SK-N-SH treated with all-trans-retinoic acid at 6 μM for 48 hours (cell line): Measurements from ENCODE around the gene FAM98C.

ENCODE experiments used
- ATAC-seq: fragments of 200-7000 bp; cut with Tn5 transposase; 3 replicates; pipeline ENCODE4 v1.9.1; 2020; ENCODE audit warnings: mild to moderate bottlenecking, moderate library complexity
- BACH2 ChIP-seq: fragments of 250-450 bp; sonication (Bioruptor Pico); IDR thresholded peaks from 2 replicates; pipeline ENCODE4 v1.9.0; 2021; ENCODE audit warnings: mild to moderate bottlenecking, borderline replicate concordance
- CSDC2 ChIP-seq: fragments of 250-450 bp; sonication (Bioruptor Pico); IDR thresholded peaks from 2 replicates; pipeline ENCODE4 v1.5.0; 2020; ENCODE audit warnings: mild to moderate bottlenecking, moderate library complexity
- ESRRG ChIP-seq: fragments of 250-450 bp; sonication (Bioruptor Pico); IDR thresholded peaks from 2 replicates; pipeline ENCODE4 v1.6.1; 2021; ENCODE audit warnings: mild to moderate bottlenecking
- GLIS3 ChIP-seq: fragments of 250-450 bp; sonication (Bioruptor Pico); IDR thresholded peaks from 2 replicates; pipeline ENCODE4 v1.5.0; 2020; ENCODE audit warnings: mild to moderate bottlenecking, moderate library complexity
- ISL1 ChIP-seq: fragments of 250-450 bp; sonication (Bioruptor Pico); IDR thresholded peaks from 2 replicates; pipeline ENCODE4 v2.1.2; 2022; ENCODE audit warnings: mild to moderate bottlenecking, moderate library complexity
- OSR1 ChIP-seq: fragments of 250-450 bp; sonication (Bioruptor Pico); IDR thresholded peaks from 2 replicates; pipeline ENCODE4 v1.8.0; 2022; ENCODE audit warnings: moderate library complexity, mild to moderate bottlenecking, inconsistent platforms
- POU6F1 ChIP-seq: fragments of 250-450 bp; sonication (Bioruptor Pico); IDR thresholded peaks from 2 replicates; pipeline ENCODE4 v1.8.0; 2021; ENCODE audit warnings: low read depth, mild to moderate bottlenecking, moderate library complexity, borderline replicate concordance
- PPARA ChIP-seq: fragments of 250-450 bp; sonication (Bioruptor Pico); IDR thresholded peaks from 2 replicates; pipeline ENCODE4 v1.5.0; 2020; ENCODE audit warnings: mild to moderate bottlenecking, borderline replicate concordance
- RARB ChIP-seq: fragments of 250-450 bp; sonication (Bioruptor Pico); IDR thresholded peaks from 2 replicates; pipeline ENCODE4 v1.8.0; 2021; ENCODE audit warnings: mild to moderate bottlenecking, moderate library complexity
- SNAI2 ChIP-seq: fragments of 250-450 bp; sonication (Bioruptor Pico); IDR thresholded peaks from 2 replicates; pipeline ENCODE4 v1.5.0; 2020; ENCODE audit warnings: mild to moderate bottlenecking, moderate library complexity
- TCF4 ChIP-seq: fragments of 250-450 bp; sonication (Bioruptor Pico); IDR thresholded peaks from 2 replicates; pipeline ENCODE4 v1.8.0; 2021; ENCODE audit warnings: mild to moderate bottlenecking, moderate library complexity, borderline replicate concordance
- TOX ChIP-seq: fragments of 250-450 bp; sonication (Bioruptor Pico); IDR thresholded peaks from 2 replicates; pipeline ENCODE4 v1.8.0; 2021; ENCODE audit warnings: mild to moderate bottlenecking, moderate library complexity, borderline replicate concordance
- ZC3H10 ChIP-seq: fragments of 250-450 bp; sonication (Bioruptor Pico); IDR thresholded peaks from 2 replicates; pipeline ENCODE4 v1.5.1; 2021; ENCODE audit warnings: mild to moderate bottlenecking, moderate library complexity
- ZFP3 ChIP-seq: fragments of 250-450 bp; sonication (Bioruptor Pico); IDR thresholded peaks from 2 replicates; pipeline ENCODE4 v1.5.0; 2020; ENCODE audit warnings: mild to moderate bottlenecking, moderate library complexity
- ZFP30 ChIP-seq: fragments of 450-650 bp; formaldehyde crosslinking; IDR thresholded peaks from 2 replicates; pipeline ENCODE4 v1.5.0; 2022; ENCODE audit warnings: mild to moderate bottlenecking, moderate library complexity
- ZNF565 ChIP-seq: fragments of 450-650 bp; formaldehyde crosslinking; conservative IDR thresholded peaks from 2 replicates; pipeline ENCODE4 v1.5.0; 2020; ENCODE audit warnings: low read depth, mild to moderate bottlenecking, moderate library complexity
- ZNF70 ChIP-seq: fragments of 450-650 bp; formaldehyde crosslinking; IDR thresholded peaks from 2 replicates; pipeline ENCODE4 v1.5.0; 2020; ENCODE audit warnings: mild to moderate bottlenecking, moderate library complexity
- ZNF8 ChIP-seq: fragments of 450-650 bp; formaldehyde crosslinking; IDR thresholded peaks from 2 replicates; pipeline ENCODE4 v1.5.0; 2020; ENCODE audit warnings: mild to moderate bottlenecking, moderate library complexity
- TF ChIP-seq, protein P1 (sequence below): fragments of 250-450 bp; sonication (Bioruptor Pico); IDR thresholded peaks from 2 replicates; pipeline ENCODE4 v1.5.0; 2020; ENCODE audit warnings: mild to moderate bottlenecking, moderate library complexity
- TF ChIP-seq, protein P2 (sequence below): fragments of 250-450 bp; sonication (Bioruptor Pico); IDR thresholded peaks from 2 replicates; pipeline ENCODE4 v1.8.0; 2020; ENCODE audit warnings: mild to moderate bottlenecking, moderate library complexity, borderline replicate concordance
- TF ChIP-seq, protein P3 (sequence below): fragments of 250-450 bp; sonication (Bioruptor Pico); IDR thresholded peaks from 2 replicates; pipeline ENCODE4 v1.5.1; 2020; ENCODE audit warnings: low read depth, mild to moderate bottlenecking, moderate library complexity

Gene FAM98C

DNA sequence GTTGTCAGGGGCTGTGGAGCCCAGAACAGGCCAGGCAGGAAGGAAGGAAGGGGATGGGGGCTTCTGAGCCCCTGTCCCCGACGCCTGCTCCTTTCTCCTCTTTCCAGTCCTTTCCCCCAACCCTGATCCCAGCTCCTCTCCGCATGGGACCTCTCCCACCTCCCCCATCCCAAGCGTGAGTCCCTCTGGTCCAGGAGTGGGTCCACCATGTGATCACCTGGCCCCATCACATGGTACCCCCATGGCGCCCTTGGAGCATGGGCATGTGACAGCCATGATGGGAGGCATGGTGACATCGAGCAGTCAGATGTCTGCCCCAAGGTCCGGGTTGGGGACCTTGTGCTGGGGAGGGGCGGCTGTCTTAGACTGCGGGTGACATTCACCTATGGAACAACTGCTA, 39.8 kb downstream of the FAM98C start:
- ATAC-seq, result no peak
- TF ChIP-seq OSR1 (CRISPR knock-in tag) (no peak), ZC3H10 (CRISPR knock-in tag) (no peak), GLIS3 (no peak), ISL1 (no peak), BACH2 (CRISPR knock-in tag) (no peak), ZFP30 (CRISPR knock-in tag) (no peak), CSDC2 (CRISPR knock-in tag) (no peak), ZNF70 (no peak), ZNF8 (CRISPR knock-in tag) (no peak), ZFP3 (CRISPR knock-in tag) (no peak), SNAI2 (no peak), ZNF565 (CRISPR knock-in tag) (no peak), POU6F1 (CRISPR knock-in tag) (no peak), RARB (CRISPR knock-in tag) (no peak), TOX (CRISPR knock-in tag) (no peak), ESRRG (CRISPR knock-in tag) (no peak), PPARA (CRISPR knock-in tag) (no peak)
- TF ChIP-seq, protein P1, sequence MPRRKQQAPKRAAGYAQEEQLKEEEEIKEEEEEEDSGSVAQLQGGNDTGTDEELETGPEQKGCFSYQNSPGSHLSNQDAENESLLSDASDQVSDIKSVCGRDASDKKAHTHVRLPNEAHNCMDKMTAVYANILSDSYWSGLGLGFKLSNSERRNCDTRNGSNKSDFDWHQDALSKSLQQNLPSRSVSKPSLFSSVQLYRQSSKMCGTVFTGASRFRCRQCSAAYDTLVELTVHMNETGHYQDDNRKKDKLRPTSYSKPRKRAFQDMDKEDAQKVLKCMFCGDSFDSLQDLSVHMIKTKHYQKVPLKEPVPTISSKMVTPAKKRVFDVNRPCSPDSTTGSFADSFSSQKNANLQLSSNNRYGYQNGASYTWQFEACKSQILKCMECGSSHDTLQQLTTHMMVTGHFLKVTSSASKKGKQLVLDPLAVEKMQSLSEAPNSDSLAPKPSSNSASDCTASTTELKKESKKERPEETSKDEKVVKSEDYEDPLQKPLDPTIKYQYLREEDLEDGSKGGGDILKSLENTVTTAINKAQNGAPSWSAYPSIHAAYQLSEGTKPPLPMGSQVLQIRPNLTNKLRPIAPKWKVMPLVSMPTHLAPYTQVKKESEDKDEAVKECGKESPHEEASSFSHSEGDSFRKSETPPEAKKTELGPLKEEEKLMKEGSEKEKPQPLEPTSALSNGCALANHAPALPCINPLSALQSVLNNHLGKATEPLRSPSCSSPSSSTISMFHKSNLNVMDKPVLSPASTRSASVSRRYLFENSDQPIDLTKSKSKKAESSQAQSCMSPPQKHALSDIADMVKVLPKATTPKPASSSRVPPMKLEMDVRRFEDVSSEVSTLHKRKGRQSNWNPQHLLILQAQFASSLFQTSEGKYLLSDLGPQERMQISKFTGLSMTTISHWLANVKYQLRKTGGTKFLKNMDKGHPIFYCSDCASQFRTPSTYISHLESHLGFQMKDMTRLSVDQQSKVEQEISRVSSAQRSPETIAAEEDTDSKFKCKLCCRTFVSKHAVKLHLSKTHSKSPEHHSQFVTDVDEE (CRISPR knock-in tag), result no peak
- TF ChIP-seq, protein P2, sequence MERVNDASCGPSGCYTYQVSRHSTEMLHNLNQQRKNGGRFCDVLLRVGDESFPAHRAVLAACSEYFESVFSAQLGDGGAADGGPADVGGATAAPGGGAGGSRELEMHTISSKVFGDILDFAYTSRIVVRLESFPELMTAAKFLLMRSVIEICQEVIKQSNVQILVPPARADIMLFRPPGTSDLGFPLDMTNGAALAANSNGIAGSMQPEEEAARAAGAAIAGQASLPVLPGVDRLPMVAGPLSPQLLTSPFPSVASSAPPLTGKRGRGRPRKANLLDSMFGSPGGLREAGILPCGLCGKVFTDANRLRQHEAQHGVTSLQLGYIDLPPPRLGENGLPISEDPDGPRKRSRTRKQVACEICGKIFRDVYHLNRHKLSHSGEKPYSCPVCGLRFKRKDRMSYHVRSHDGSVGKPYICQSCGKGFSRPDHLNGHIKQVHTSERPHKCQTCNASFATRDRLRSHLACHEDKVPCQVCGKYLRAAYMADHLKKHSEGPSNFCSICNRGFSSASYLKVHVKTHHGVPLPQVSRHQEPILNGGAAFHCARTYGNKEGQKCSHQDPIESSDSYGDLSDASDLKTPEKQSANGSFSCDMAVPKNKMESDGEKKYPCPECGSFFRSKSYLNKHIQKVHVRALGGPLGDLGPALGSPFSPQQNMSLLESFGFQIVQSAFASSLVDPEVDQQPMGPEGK, result no peak
- TF ChIP-seq, protein P3, sequence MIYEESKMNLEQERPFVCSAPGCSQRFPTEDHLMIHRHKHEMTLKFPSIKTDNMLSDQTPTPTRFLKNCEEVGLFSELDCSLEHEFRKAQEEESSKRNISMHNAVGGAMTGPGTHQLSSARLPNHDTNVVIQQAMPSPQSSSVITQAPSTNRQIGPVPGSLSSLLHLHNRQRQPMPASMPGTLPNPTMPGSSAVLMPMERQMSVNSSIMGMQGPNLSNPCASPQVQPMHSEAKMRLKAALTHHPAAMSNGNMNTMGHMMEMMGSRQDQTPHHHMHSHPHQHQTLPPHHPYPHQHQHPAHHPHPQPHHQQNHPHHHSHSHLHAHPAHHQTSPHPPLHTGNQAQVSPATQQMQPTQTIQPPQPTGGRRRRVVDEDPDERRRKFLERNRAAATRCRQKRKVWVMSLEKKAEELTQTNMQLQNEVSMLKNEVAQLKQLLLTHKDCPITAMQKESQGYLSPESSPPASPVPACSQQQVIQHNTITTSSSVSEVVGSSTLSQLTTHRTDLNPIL (CRISPR knock-in tag), result no peak

- TF ChIP-seq, protein P1 (CRISPR knock-in tag), result no peak
- TF ChIP-seq BACH2 (CRISPR knock-in tag) (no peak), ESRRG (CRISPR knock-in tag) (no peak), POU6F1 (CRISPR knock-in tag) (no peak), ZNF565 (CRISPR knock-in tag) (no peak), ZFP30 (CRISPR knock-in tag) (no peak), SNAI2 (no peak), PPARA (CRISPR knock-in tag) (no peak), ZC3H10 (CRISPR knock-in tag) (no peak), ZFP3 (CRISPR knock-in tag) (no peak), CSDC2 (CRISPR knock-in tag) (no peak), TCF4 (no peak), ISL1 (no peak)
- no peak for ATAC-seq
Measured at GRCh38 chr19:38443458-38443999, 40.6 kb downstream of the FAM98C start.
